ENCODE results near the gene JAKMIP1.

The JAKMIP1 gene

DNA sequence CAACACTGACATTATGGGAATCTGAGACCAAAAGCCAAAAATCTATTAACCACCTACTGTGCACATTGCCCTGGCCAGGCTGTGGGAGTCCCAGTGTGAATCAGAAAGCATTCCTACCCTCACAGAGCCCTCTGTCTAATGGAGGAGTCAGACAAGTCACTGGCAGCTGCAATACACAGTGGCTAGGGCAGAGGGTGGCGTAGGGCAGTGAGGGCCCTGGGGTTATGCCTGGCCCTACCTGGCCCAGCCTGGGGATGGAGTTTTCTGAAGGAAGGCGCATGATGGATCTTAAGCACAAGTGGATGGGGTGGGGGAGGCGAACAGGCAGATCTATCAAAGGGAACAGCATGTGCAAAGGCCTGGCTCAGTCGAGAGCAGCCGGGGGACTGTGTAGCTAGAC lies 10.8 kb downstream of the JAKMIP1 start:
- no peak for TF ChIP-seq POLR2AphosphoS5 (IDR thresholded peaks at IDR 0.05; ENCODE audit: low read depth, low read length)
- no peak for TF ChIP-seq POLR2A (IDR thresholded peaks at IDR 0.05; ENCODE audit: low read depth, low read length)
- TF ChIP-seq SPI1 (IDR thresholded peaks at IDR 0.05; ENCODE audit: low read depth, low read length): no peak
- no peak for TF ChIP-seq PAX5 (IDR thresholded peaks at IDR 0.05; ENCODE audit: insufficient read depth, low read length, severe bottlenecking)
- TF ChIP-seq TAF1 (IDR thresholded peaks at IDR 0.05; ENCODE audit: low read depth, low read length): no peak
- TF ChIP-seq POU2F2 (IDR thresholded peaks at IDR 0.05; ENCODE audit: low read depth, low read length): no peak
- FAIRE-seq (no peak), DNase-seq (ENCODE audit: insufficient read length, low spot score) (no peak)

DNA sequence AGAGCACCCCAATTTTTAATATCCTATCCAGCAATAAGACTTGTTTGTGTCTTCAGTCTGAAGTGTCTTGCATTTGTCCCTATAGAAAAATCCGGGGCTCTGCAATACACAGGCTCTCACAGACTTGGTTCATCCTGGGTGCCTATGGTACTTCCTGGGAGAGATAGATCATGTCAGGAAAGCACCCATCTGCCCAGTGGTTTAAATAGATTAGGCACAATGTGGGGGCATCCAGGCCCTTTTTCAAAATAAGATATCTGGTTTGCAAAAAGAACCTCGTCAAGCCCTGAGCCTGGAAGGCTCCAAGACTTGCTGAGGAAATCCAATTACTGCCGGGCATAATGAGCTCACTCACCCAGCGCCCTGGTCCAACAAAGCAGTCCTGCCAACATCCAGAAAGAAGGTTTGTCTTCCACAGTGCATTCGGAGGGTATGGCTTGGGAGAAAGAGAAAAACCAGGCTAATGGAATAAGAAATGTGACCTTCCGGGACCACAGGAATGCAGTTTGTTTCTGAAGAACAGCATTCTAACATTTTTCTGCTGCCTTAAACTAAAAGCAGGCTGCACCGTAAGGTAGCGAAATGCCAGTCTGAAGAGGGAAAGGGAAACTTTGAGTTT lies 11.6 kb downstream of the JAKMIP1 start:
- DNase-seq (ENCODE audit: insufficient read length, low spot score) (no peak), FAIRE-seq (no peak)

DNA sequence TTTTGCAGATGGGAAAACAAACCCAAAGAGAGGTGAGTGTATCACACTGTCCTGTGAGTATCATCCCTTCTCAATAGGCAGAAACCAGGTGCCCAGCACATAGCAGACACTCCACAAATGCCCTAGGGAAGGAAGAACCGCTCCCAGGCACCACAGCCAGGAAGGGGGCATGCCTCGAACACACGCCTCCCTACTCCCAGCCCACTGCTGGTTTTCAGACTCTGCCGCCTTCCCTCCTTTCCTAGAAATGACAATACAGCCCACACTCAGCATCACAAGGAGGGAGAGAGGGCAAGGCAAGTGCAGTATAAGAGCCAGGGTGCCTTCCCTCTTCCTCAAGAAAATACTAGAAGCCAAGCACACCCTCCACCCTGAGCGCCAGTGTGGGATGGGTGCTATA lies 16.2 kb downstream of the JAKMIP1 start:
- DNase-seq (ENCODE audit: insufficient read length, low spot score): no peak
- no peak for FAIRE-seq
- no peak for TF ChIP-seq POLR2A (IDR thresholded peaks at IDR 0.05; ENCODE audit: low read depth, low read length)
- TF ChIP-seq PAX5 (IDR thresholded peaks at IDR 0.05; ENCODE audit: insufficient read depth, low read length, severe bottlenecking): no peak
- no peak for TF ChIP-seq SPI1 (IDR thresholded peaks at IDR 0.05; ENCODE audit: low read depth, low read length)

More for the DNA sequence above, 11.6 kb downstream of the JAKMIP1 start:
- TF ChIP-seq SPI1 (IDR thresholded peaks at IDR 0.05; ENCODE audit: low read depth, low read length) (no peak), POU2F2 (IDR thresholded peaks at IDR 0.05; ENCODE audit: low read depth, low read length) (no peak), PAX5 (IDR thresholded peaks at IDR 0.05; ENCODE audit: insufficient read depth, low read length, severe bottlenecking) (no peak), POLR2AphosphoS5 (IDR thresholded peaks at IDR 0.05; ENCODE audit: low read depth, low read length) (no peak), POLR2A (IDR thresholded peaks at IDR 0.05; ENCODE audit: low read depth, low read length) (no peak), TAF1 (IDR thresholded peaks at IDR 0.05; ENCODE audit: low read depth, low read length) (no peak)

DNA sequence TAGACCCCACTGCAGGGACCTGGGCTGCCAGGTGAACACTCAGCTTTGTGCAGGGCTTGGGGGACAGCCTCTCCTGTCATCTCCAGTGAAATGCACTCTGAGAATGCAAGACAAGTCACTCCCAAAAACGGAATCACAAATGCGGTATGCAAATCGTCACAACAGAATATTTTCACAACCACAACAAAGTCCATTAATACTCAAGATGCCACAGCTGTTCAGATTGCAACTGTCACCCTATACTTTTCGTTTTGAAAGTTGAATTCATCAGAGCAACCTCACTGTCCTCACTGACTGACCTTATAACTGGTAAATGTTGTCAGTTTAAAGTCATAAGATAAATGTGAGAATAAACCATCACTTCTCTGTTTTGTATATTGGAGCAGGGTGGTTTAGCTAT lies 16.6 kb downstream of the JAKMIP1 start:
- no peak for TF ChIP-seq PAX5 (IDR thresholded peaks at IDR 0.05; ENCODE audit: insufficient read depth, low read length, severe bottlenecking)
- peak; percentile 80 for TF ChIP-seq POLR2A (IDR thresholded peaks at IDR 0.05; ENCODE audit: low read depth, low read length)
- TF ChIP-seq SPI1 (IDR thresholded peaks at IDR 0.05; ENCODE audit: low read depth, low read length): no peak
- peak; percentile 76 for TF ChIP-seq TAF1 (IDR thresholded peaks at IDR 0.05; ENCODE audit: low read depth, low read length)
- peak; percentile 99 for TF ChIP-seq POU2F2 (IDR thresholded peaks at IDR 0.05; ENCODE audit: low read depth, low read length)
- peak; percentile 90 for TF ChIP-seq POLR2AphosphoS5 (IDR thresholded peaks at IDR 0.05; ENCODE audit: low read depth, low read length)
- DNase-seq (ENCODE audit: insufficient read length, low spot score) (no peak), FAIRE-seq (peak; percentile 94)

DNA sequence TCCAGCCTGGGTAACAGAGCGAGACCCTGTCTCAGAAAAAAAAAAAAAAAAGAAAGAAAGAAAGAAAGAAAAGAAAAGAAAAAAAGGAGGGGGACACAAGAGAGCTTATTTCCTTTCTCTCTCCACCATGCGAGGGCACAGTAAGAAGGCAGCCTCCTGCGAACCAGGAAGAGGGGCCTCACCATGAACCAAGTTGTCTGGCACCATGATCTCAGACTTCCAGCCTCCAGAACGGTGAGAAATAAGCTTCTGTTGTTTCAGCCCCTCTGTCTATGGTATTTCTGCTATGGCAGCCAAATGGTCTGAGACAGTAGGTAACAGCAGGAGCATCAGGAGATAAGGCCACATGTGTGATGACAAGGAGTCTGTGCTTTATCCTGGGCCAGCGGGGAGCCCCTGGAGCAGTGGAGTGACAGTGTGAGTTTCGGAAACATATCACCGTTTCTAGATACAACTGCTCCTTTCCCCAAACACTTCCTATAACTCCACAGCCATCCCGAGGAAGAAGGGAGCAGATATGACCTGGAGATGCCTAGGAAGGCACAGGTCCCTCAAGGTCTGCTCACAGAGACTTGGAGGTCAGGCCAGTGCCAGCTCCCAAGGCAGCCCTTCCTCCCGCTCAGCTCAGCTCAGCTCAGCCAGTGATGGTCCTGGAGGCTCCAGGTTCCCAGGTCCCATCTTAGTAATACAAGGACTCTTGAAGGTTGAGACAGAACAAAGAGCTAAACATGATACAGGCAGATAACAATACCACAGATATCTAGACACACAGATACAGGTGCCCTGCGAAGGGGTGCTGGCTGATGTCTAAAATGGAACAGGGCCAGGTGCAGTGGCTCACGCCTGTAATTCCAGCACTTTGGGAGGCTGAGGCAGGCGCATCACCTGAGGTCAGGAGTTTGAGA lies 17.7 kb downstream of the JAKMIP1 start:
- TF ChIP-seq POU2F2 (IDR thresholded peaks at IDR 0.05; ENCODE audit: low read depth, low read length) (no peak), POLR2A (IDR thresholded peaks at IDR 0.05; ENCODE audit: low read depth, low read length) (no peak), SPI1 (IDR thresholded peaks at IDR 0.05; ENCODE audit: low read depth, low read length) (no peak), TAF1 (IDR thresholded peaks at IDR 0.05; ENCODE audit: low read depth, low read length) (no peak), PAX5 (IDR thresholded peaks at IDR 0.05; ENCODE audit: insufficient read depth, low read length, severe bottlenecking) (no peak)
- peak; percentile 80 for FAIRE-seq

DNA sequence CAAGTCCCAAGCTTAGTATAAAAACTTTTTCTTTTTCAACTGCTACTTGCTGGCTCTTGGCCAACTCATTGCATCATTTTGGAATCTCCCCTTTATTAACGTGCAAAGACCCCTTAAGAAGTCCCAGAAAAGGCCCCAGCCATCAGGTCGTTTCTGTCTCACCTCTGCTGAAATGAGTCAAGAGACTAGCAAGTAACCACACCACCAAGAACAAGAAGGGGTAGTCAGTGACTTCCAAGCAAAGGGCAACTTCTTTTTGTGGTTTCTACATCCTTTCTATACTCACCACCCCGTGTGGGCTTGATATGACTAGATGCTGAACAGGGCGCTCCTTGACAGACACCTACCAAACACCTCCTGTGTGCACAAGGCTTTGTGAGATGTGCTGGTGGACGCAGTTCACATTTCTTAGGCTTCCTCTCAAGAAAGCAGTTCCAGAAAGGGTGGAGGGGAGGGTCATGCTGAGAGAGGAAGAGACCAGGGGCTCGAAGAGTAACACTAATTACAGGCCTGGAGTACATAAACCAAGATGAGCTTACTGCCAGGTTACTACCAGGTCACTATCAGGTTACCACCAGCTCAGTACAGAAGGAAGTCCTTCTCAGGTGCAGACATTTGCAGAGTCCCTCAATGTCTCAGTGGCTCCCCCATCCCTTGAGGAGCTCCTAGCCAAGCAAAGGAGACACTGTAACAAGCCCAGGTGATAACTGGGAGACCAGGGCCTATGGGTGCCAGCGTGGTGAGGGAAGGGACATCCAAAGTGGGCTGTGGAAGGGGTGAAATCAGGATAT lies 19.3 kb downstream of the JAKMIP1 start:
- FAIRE-seq (peak; percentile 97), DNase-seq (ENCODE audit: insufficient read length, low spot score) (no peak)
- TF ChIP-seq SPI1 (IDR thresholded peaks at IDR 0.05; ENCODE audit: low read depth, low read length) (peak; percentile 43), POLR2AphosphoS5 (IDR thresholded peaks at IDR 0.05; ENCODE audit: low read depth, low read length) (peak; percentile 61; the same call in 1 of the 2 replicates), POU2F2 (IDR thresholded peaks at IDR 0.05; ENCODE audit: low read depth, low read length) (peak; percentile 94), PAX5 (IDR thresholded peaks at IDR 0.05; ENCODE audit: insufficient read depth, low read length, severe bottlenecking) (peak; percentile 38), TAF1 (IDR thresholded peaks at IDR 0.05; ENCODE audit: low read depth, low read length) (no peak; the same call in 1 of the 2 replicates), POLR2A (IDR thresholded peaks at IDR 0.05; ENCODE audit: low read depth, low read length) (peak; percentile 77)

More for the DNA sequence above, 17.7 kb downstream of the JAKMIP1 start:
- DNase-seq (ENCODE audit: insufficient read length, low spot score): no peak

DNA sequence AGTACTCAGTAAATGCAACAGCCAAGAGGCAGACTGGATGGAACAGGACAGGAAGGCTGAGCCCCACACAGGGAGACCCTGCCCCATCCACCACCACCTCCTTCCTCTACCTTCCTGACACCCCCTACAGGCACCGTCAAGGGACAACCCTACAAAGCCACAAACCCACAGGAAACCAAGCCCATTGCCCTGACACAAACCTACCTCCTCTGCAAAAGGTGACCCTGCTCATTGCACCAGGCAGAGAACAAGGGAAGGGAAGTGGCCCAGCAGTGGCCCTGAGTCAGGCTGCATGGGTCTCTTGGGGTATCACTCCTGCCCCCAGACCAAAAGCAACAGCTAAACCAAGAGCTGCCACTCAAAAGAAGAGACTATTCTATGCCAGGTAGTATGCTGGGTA lies 21.0 kb downstream of the JAKMIP1 start:
- TF ChIP-seq POLR2AphosphoS5 (IDR thresholded peaks at IDR 0.05; ENCODE audit: low read depth, low read length) (0 out of 2 replicates have a peak, but pooled peaks have one; percentile 13), SPI1 (IDR thresholded peaks at IDR 0.05; ENCODE audit: low read depth, low read length) (peak; percentile 55), TAF1 (IDR thresholded peaks at IDR 0.05; ENCODE audit: low read depth, low read length) (no peak)
- FAIRE-seq: peak; percentile 94
- DNase-seq (ENCODE audit: insufficient read length, low spot score): no peak

DNA sequence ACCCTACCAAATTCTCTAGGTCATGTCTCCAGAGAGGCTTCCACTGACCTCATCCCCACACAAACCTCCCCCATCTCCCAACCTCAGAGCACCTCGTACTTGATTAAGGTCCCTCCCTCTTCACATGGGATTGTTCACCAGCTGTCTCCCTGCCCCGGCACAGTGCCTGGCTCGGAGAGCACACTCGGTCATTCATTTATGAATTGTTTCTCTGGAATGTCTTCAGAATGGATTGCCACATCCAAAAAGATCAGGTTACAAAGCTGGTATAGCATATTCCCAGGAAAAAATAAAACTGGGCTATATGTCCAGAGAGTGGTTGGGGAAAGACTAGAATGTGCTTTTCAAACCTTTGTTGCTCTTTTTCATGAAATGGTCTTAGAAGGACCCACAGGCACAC lies 21.6 kb downstream of the JAKMIP1 start:
- TF ChIP-seq POLR2A (IDR thresholded peaks at IDR 0.05; ENCODE audit: low read depth, low read length) (no peak), SPI1 (IDR thresholded peaks at IDR 0.05; ENCODE audit: low read depth, low read length) (no peak), POU2F2 (IDR thresholded peaks at IDR 0.05; ENCODE audit: low read depth, low read length) (no peak), TAF1 (IDR thresholded peaks at IDR 0.05; ENCODE audit: low read depth, low read length) (no peak), POLR2AphosphoS5 (IDR thresholded peaks at IDR 0.05; ENCODE audit: low read depth, low read length) (no peak), PAX5 (IDR thresholded peaks at IDR 0.05; ENCODE audit: insufficient read depth, low read length, severe bottlenecking) (no peak)
- no peak for DNase-seq (ENCODE audit: insufficient read length, low spot score)
- FAIRE-seq: no peak
